Fibroblast of skin of right quadriceps (primary cell): ENCODE results near the gene ARHGAP33.
A peak's percentile ranks its signal among the peaks of the same experiment; 100 is the strongest.

Experiments
- DNase-seq: peaks from one replicate; pipeline ENCODE4 v3.0.0-alpha.2; 2013

The ARHGAP33 gene

DNA sequence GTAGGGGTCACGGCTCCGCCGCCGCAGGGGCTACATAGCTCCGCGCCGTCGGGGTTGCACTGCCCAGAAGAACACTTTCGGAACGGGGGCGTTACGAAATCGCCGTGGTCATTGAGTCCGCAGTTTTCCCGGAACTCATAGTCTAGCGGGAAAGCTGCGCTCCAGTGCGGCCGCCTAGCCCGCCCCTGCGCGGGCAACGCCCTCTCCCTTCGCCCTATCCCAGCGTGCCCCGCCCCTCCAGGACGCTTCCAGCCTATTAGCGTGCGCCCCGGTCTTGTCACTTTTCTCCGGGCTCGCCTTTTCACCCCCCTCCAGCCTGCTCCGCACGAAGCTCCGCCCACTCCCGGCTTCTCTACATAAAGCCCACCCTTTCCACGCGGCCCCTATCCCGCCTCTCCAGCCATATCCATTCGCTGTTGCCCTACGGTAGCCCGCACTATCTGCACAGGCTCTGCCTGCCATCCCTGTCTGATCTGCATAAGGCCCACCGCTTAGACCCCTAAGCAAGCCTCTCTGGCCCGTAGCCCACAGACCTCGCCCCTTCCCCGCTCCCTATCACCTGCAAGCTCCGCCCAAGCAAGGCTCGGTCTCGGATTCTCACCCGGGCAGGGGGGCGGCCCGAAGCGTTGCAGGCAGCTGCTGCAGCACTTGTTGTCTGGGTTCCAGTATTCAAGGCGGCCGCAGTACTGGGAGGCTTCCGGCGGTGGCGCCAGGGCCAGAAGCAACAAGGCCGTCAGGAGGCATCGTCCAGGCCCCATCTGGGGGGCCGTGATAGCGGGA lies 34.8 kb upstream of the ARHGAP33 start:
- peak; percentile 95 for DNase-seq

DNA sequence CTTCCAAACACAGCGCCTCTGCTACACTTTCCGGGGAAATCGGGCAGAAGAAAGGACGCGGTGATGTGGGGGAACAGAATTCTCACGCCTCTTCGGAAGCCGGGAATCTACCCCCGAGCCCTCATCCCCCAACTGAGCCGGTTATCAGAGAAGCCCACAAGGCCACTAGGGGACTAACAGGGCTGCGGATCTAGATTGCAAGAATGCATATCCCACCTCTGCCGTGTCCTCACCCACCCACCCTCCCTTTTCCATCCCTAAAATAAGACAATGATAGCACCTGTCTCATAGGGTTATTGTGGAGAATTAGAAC lies 34.2 kb upstream of the ARHGAP33 start:
- no peak for DNase-seq

DNA sequence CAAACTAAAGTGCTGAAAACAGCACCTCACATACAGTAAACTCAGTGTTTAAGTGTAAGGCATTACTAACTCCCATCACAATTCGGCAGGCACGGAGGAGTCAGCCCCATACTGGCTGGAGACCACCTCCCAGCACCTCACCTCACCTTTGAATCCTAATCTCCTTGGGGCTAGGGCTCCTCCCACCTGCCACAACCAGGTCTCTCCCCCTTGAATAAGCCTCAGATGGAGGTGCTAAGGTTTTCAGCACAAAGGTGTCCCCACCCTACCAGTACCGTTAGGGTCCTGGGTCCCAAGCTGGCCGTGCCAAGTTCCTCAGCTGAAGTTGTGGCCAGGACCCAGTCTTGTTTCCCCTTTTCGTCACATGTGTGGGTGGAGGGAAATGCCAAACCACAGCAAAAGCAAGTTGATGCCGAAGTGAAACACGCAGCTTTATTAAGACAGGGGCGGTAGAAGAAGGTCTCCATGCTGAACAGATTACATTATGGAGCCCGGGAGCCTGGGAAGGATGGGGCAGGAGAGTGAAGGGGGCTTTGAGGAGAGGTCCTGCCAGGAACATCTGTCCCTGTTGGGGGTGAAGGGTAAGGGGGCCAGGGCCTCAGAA lies 33.1 kb upstream of the ARHGAP33 start, which contains the start of gene IGFLR1:
TSS of gene IGFLR1 (minus strand) at position 332 of the 604 bp plus-strand sequence. CDS start 1,272 bp downstream, outside the sequence.
- DNase-seq = no peak

DNA sequence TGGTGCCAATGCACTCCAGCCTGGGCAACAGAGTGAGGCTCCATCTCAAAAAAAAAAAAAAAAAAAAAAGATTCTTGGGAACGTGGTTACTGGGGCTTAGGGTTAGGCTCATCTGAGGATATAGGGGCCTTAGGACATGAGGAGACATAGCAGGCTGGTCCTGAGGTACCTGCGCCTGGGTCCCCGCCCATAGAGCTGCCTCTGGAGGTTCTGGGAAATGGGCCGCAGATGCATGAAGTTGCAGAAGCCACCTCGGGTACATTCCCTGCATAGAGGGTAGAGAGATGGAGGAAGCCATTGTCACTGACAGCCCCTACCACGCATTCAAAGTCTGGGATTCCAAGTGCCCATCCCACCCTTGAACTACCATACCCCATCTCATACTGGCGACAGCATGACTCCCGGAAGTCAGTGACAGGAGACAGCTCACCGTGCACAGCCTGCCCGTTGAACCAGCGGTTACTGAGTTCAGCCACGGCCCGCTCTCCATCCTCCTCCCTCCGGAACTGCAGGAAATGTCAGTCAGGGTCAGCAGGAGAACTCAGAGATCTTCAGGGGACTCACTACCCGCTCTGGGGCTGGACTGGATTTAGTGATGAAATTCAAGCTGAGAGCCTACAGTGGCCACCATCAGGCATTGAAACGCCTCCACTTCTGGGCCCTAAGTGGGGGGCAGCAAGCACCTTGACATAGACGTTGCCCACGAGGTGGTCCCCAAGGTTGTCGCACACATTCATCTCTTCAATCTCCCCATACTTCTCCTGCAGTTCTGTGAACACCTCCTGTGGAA lies 31.5 kb upstream of the ARHGAP33 start:
- no peak for DNase-seq

DNA sequence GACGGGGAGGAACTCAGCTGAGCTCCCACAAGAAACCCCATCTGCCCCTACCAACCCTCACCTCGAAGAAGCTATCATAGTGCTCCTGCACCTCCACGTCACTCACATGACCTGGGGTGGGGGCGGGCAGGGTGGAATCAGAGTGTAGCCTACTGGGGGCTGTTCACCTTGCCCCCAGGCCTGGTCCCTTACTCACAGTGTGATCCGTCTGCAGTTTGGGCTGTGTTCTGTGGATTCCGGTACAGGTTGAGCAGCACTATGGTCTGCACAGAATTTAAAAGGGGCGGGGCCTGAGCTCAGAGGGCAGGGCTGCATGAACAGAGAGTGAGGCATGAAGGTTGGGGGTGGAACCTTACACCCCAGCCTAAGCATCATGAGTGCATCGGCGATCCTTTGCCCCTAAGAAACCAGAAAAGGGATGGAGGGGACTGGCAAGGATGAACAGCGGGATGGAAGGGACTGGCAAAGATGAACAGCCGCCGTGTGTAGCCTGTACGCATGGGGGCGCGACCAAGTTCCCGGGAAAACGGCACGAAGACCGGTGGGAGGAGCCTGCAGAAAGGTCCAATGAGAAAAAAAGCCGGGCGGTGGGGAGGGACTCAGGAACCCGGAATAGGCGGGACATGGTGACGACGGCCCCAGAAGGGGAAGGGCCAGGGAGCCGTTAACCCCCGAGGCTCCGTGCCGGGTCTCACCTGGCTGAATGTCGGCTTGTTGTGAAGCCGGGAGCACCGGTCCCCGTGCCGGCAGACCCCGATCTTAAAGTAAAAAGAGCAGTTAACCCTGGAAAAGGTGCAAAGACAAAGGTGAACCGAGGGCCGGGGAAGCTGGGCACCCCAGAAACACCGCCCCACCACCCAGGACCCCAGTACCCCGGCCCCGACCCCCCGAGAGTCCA lies 30.7 kb upstream of the ARHGAP33 start:
- DNase-seq = peak; percentile 96

DNA sequence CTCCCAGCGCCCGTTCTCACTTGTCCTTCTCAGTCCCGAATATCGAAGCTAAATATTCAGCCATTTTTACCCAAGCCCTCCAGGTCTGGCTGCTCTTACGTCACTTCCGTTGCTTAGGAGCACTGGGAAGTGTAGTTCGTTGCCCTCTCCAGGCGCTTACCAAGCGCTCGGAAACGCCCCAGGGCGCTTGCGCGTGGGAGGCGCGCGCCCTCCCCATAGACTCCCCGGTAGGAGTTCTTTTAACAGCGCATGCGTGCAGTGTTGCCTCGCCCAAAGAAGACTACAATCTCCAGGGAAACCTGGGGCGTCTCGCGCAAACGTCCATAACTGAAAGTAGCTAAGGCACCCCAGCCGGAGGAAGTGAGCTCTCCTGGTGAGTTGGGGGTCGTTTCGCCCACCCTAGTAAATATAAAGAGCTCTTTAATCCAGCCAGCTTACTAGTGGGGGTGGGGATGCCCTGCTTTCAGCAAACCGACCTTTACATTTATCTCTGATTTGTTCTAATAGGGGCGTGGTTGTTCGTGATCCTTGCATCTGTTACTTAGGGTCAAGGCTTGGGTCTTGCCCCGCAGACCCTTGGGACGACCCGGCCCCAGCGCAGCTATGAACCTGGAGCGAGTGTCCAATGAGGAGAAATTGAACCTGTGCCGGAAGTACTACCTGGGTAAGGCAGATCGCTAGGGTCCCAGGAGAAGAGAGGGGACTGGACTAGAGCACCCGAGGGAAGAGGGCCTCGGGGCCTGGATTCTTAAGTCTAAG lies 29.9 kb upstream of the ARHGAP33 start, which contains the start of the genes PSENEN and U2AF1L4:
TSS of gene PSENEN (plus strand) at position 324 of the 759 bp plus-strand sequence. CDS start at position 604, 280 bp downstream.
TSS of gene U2AF1L4 (minus strand) at position 91 of the 759 bp plus-strand sequence. CDS start at position 64, 27 bp downstream.
- peak; percentile 99 for DNase-seq

DNA sequence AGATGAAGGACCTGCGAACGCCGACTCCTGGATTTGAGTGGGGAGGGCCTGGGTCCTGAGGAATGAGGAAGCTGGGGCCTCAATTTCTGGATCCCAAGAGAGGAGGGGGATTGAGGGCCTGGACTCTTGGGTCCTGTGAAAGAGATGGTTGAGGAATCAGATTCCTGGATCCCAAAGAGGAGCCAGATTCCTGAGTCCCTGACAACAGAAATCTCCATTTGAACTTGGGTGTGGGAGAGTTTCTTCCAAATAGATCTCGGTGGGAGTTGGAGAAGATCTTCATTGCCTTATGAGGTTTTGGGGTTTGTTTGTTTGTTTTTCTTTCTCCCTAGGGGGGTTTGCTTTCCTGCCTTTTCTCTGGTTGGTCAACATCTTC lies 29.3 kb upstream of the ARHGAP33 start:
- DNase-seq = no peak

DNA sequence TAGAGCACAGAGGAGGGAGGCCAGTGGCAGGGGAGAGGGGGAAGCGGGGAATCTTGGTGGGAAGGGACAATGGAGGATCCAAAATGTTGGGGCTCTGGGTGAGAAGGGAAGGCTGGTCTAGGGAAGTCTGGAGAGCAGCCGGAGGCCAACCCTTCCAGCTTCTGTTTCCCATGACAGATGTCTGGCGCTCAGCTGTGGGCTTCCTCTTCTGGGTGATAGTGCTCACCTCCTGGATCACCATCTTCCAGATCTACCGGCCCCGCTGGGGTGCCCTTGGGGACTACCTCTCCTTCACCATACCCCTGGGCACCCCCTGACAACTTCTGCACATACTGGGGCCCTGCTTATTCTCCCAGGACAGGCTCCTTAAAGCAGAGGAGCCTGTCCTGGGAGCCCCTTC lies 28.8 kb upstream of the ARHGAP33 start:
- no peak for DNase-seq

DNA sequence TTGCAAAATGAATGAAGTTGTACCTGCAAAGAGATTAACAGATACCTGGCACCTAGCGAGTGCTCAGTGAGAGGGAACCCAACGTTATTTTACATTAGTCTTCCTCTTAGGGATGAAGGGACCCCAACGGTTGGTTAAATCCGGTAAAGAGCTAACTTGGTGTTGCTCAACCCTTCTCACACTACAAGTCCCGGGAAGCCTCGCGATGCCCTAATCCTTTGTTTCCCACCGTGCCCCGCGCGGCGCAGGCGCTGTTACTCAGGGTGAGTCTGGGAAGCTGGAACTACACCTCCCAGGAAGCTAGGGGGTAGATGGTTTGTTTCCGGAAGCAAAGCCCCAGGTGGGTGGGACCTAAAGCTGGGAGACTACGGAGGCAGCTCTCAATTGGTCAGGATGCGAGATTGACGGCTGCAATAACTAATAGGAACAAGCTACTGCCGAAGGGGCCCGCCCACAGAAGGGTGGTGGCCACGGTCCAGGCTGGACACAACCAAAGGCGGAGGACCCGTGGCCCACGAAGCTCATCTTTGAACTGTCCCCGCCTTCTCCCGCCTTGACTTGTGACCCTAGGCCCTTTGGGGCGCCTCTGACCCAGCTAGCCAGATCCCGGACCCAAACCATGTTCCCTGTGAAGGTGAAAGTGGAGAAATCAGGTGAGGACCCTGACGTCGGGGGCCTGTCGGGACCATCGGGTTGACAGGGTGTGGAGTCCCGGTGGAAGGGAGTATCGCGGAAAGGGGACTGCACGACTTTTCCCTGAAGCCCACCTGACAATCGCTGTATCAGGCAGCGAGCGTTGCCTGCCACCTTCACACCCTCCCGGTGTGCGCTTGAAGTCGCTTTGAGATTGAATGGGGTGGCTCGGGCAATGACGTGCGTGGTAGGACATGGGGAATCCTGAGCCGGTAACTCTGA lies 27.0 kb upstream of the ARHGAP33 start, which contains the start of gene LIN37:
TSS of gene LIN37 (plus strand) at position 471 of the 915 bp plus-strand sequence. CDS start at position 620, 149 bp downstream.
- peak; percentile 99 for DNase-seq

DNA sequence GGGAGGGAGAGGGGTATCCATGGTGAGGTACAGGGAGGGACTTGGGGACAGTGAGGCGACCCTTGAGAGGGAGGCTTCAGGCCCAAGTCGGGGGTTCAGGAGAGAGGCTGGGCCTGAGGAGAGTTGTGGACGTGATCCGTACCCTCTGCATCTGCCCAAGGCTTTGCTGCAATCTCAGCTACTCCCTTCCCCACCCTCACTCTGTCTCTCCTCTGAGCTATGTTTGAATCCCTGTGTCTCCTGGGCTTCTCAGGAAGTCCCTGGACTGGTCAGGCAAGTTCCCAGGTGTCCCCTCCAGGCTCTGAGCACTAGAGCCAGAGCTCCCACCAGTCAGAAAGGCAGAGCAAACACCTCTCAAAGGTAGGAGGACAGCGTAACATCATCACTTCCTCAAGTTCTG lies 25.2 kb upstream of the ARHGAP33 start:
- no peak for DNase-seq

DNA sequence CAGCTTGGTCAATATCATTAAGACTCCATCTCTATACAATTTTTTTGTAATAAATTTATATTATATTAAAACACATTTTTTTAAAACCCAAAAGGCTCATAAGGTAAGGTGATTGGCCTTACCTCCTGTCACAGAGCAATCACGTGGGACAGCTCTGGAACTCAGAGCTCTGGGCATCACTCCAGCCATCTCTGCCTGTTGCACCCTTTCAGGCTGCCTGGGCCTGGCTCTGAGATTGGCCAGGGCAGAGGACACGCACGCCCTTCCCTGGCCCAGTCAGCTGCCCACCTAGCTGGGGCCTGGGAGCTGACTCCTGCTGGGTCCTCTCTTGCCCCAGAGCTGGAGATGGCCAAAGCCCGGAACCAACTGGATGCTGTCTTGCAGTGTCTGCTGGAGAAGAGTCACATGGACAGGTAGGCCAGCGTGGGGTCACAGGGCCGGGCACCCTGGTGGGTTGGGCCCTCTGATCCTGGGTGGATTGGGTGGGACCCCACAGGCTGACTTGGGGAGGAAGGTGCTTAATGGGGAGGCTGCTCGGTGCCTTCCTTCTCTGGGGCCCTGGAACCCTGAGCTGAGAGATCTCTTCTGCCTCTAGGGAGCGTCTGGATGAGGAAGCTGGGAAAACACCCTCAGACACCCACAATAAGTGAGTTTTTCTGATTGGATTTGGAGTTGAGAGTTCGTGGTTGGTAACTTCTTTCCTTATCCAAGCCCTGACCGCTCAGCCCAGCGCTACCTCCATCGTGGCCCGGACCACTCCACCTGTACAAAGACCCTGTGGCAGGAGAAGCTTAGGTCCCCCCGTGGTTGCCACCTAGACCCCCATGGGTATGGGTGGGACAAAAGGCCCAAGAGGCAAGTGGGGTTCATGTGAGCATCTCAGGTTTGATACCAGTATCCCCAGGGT lies 23.3 kb upstream of the ARHGAP33 start:
- DNase-seq = no peak

DNA sequence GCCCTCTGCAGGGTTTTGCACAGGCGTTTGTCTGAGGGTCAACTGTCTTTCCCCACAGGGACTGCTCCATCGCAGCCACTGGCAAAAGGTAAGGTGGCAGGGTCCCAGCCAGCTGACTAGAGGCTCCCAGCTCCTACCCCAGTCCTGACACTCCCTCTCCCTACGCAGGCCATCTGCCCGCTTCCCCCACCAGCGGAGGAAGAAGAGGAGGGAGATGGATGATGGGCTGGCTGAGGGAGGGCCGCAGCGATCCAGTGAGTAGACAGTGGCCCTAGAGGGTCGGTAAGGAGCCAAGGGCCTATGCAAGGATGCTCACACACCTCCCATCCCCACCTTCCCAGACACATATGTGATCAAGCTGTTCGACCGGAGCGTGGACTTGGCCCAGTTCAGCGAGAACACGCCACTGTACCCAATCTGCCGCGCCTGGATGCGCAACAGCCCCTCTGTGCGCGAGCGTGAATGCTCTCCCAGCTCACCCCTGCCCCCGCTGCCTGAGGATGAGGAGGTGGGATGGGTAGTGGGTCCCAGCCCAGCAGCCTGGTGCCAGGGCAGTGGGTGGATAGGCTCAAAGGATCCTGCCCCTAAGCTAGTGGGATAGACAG lies 22.5 kb upstream of the ARHGAP33 start:
- no peak for DNase-seq

DNA sequence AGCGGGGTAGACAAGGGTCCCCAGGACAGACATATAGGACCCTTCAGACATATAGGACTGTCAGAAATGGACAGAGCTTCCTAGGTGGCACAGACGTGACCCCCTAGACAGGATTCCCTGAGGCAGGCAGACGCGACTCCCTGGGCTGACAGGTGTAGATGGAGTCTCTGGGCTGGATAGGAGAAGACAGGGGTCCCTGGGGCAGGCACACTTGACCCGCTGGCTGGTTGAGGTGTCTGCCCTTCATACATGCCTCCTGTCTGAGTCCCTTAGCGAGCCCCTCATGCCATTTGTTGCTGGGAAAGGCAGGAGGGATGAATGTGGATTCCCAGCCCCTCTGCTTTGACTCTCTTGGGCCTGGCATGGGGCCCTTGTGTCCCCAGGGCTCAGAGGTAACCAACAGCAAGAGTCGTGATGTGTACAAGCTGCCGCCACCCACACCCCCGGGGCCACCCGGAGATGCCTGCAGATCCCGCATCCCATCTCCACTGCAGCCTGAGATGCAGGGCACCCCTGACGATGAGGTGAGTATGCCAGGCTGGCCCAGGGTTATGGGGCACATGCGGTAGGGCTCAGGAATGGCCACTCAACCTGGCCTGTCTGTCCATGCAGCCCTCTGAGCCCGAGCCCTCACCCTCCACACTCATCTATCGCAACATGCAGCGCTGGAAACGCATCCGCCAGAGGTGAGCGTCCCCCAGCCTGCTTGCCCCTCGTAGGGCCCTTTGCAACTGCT lies 21.6 kb upstream of the ARHGAP33 start:
- DNase-seq = no peak

DNA sequence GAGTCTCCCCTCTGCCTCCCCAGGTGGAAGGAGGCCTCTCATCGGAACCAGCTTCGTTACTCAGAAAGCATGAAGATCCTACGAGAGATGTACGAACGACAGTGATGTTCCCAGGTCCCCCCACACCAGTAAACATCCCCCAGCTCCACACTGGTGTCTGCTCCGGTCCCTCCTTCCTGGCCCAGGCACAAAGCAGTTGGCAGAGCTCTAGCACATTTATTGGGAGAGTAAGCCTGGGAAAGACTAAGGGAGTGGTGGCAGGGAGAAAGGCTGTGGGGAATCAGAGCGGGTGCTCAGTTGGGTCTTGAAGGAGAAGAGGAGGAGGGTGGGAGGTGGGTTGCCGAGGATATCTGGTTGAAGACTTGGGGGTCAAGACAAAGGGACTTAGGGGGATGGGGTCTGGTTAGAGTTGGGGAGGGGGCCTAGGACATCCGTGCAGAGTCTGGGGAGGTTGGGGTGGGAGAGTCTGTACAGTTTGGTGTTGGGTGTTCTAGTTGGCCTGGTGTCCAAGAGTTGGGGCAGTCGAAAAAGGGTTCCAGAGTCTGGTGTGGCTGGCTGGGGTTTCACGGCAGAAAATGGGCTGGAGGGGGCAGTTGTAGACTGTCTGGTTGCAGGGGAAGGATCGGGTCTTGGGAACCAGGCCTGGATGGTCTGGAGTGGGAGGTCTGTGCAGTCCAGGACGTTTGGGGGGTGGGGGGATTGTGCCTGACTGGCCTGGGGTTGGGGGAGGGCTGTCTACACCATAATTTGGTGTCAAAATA lies 20.8 kb upstream of the ARHGAP33 start:
- DNase-seq = no peak

DNA sequence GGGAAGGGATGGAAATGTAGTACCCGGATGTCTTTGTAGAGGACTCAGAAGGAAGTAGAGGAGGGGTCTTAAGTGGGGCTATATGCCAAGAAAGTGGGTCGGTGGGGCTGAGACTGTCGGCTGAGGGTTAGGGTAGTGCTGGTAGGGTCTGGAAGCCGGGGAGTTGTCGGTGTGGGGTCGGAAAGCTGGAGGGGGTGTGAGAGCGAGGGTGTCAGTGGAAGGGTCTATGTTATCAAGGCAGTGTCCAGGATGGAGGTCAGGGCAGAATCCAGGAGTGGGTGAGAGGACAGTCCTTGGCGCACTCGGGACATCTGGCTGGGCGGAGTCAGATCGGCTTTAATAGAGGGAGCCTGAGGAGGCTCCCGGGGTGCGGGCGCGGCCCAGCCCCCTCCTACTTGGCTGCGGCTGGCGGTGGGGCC lies 20.2 kb upstream of the ARHGAP33 start:
- DNase-seq = no peak

DNA sequence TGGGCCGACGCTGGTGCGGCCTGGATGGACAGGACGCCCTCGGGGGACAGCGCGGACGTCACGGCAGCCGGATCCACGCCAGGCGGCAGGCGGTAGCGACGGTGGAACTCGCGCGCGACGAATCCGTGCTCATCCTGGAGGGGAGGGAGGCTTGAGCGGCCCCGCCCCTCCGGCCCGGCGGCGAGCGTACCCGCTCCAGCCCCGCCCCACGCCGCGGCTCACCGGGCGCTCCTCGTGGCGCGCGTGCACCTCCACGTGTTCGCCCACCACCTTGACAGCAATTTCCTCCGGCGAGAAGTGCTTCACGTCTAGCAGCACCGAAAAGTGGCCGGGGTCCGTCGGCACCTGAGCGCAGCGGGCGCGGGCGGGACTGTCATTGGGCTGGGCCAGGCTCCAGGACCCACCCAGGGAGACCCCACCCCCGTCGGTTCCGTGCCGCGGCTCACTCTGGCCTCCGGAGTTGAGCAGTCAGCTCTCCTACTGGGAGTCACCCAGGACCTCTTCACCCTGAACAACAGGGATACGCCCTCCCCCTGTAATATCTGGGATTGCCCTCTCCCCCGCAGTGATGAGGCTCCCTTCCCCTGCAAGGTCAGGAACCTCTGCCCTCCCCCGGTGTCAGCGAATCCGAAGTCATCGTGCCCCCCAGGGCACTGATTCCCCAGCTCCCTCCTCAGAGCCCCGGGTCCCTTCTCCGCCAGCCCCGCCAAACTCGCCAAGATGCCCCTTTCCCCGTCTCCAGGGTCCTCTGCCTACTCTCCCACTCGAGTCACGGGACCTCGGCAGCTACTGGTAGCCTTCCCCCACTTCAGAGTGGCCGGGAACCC lies 19.6 kb upstream of the ARHGAP33 start:
- peak; percentile 51 for DNase-seq
